SK-N-SH treated with all-trans-retinoic acid at 6 μM for 48 hours (cell line): ENCODE measurements around the gene PRRT2.

Source experiments
- ATAC-seq: fragments of 200-7000 bp; cut with Tn5 transposase; 3 replicates; pipeline ENCODE4 v1.9.1; 2020; ENCODE audit warnings: mild to moderate bottlenecking, moderate library complexity
- ARNTL ChIP-seq: fragments of 450-650 bp; formaldehyde crosslinking; IDR thresholded peaks from 2 replicates; pipeline ENCODE4 v1.5.0; 2020; ENCODE audit warnings: low read depth, mild to moderate bottlenecking, moderate library complexity, borderline replicate concordance
- BACH2 ChIP-seq: fragments of 250-450 bp; sonication (Bioruptor Pico); IDR thresholded peaks from 2 replicates; pipeline ENCODE4 v1.9.0; 2021; ENCODE audit warnings: mild to moderate bottlenecking, borderline replicate concordance
- CSDC2 ChIP-seq: fragments of 250-450 bp; sonication (Bioruptor Pico); IDR thresholded peaks from 2 replicates; pipeline ENCODE4 v1.5.0; 2020; ENCODE audit warnings: mild to moderate bottlenecking, moderate library complexity
- ESRRG ChIP-seq: fragments of 250-450 bp; sonication (Bioruptor Pico); IDR thresholded peaks from 2 replicates; pipeline ENCODE4 v1.6.1; 2021; ENCODE audit warnings: mild to moderate bottlenecking
- GLIS3 ChIP-seq: fragments of 250-450 bp; sonication (Bioruptor Pico); IDR thresholded peaks from 2 replicates; pipeline ENCODE4 v1.5.0; 2020; ENCODE audit warnings: mild to moderate bottlenecking, moderate library complexity
- ISL1 ChIP-seq: fragments of 250-450 bp; sonication (Bioruptor Pico); IDR thresholded peaks from 2 replicates; pipeline ENCODE4 v2.1.2; 2022; ENCODE audit warnings: mild to moderate bottlenecking, moderate library complexity
- OSR1 ChIP-seq: fragments of 250-450 bp; sonication (Bioruptor Pico); IDR thresholded peaks from 2 replicates; pipeline ENCODE4 v1.8.0; 2022; ENCODE audit warnings: moderate library complexity, mild to moderate bottlenecking, inconsistent platforms
- PATZ1 ChIP-seq: fragments of 250-450 bp; sonication (Bioruptor Pico); IDR thresholded peaks from 2 replicates; pipeline ENCODE4 v1.8.0; 2020; ENCODE audit warnings: mild to moderate bottlenecking, moderate library complexity, borderline replicate concordance
- POU6F1 ChIP-seq: fragments of 250-450 bp; sonication (Bioruptor Pico); IDR thresholded peaks from 2 replicates; pipeline ENCODE4 v1.8.0; 2021; ENCODE audit warnings: low read depth, mild to moderate bottlenecking, moderate library complexity, borderline replicate concordance
- PPARA ChIP-seq: fragments of 250-450 bp; sonication (Bioruptor Pico); IDR thresholded peaks from 2 replicates; pipeline ENCODE4 v1.5.0; 2020; ENCODE audit warnings: mild to moderate bottlenecking, borderline replicate concordance
- RARB ChIP-seq: fragments of 250-450 bp; sonication (Bioruptor Pico); IDR thresholded peaks from 2 replicates; pipeline ENCODE4 v1.8.0; 2021; ENCODE audit warnings: mild to moderate bottlenecking, moderate library complexity
- SNAI2 ChIP-seq: fragments of 250-450 bp; sonication (Bioruptor Pico); IDR thresholded peaks from 2 replicates; pipeline ENCODE4 v1.5.0; 2020; ENCODE audit warnings: mild to moderate bottlenecking, moderate library complexity
- TCF4 ChIP-seq: fragments of 250-450 bp; sonication (Bioruptor Pico); IDR thresholded peaks from 2 replicates; pipeline ENCODE4 v1.8.0; 2021; ENCODE audit warnings: mild to moderate bottlenecking, moderate library complexity, borderline replicate concordance
- TOX ChIP-seq: fragments of 250-450 bp; sonication (Bioruptor Pico); IDR thresholded peaks from 2 replicates; pipeline ENCODE4 v1.8.0; 2021; ENCODE audit warnings: mild to moderate bottlenecking, moderate library complexity, borderline replicate concordance
- ZC3H10 ChIP-seq: fragments of 250-450 bp; sonication (Bioruptor Pico); IDR thresholded peaks from 2 replicates; pipeline ENCODE4 v1.5.1; 2021; ENCODE audit warnings: mild to moderate bottlenecking, moderate library complexity
- ZFP3 ChIP-seq: fragments of 250-450 bp; sonication (Bioruptor Pico); IDR thresholded peaks from 2 replicates; pipeline ENCODE4 v1.5.0; 2020; ENCODE audit warnings: mild to moderate bottlenecking, moderate library complexity
- ZFP30 ChIP-seq: fragments of 450-650 bp; formaldehyde crosslinking; IDR thresholded peaks from 2 replicates; pipeline ENCODE4 v1.5.0; 2022; ENCODE audit warnings: mild to moderate bottlenecking, moderate library complexity
- ZNF565 ChIP-seq: fragments of 450-650 bp; formaldehyde crosslinking; conservative IDR thresholded peaks from 2 replicates; pipeline ENCODE4 v1.5.0; 2020; ENCODE audit warnings: low read depth, mild to moderate bottlenecking, moderate library complexity
- ZNF70 ChIP-seq: fragments of 450-650 bp; formaldehyde crosslinking; IDR thresholded peaks from 2 replicates; pipeline ENCODE4 v1.5.0; 2020; ENCODE audit warnings: mild to moderate bottlenecking, moderate library complexity
- ZNF8 ChIP-seq: fragments of 450-650 bp; formaldehyde crosslinking; IDR thresholded peaks from 2 replicates; pipeline ENCODE4 v1.5.0; 2020; ENCODE audit warnings: mild to moderate bottlenecking, moderate library complexity
- TF ChIP-seq, protein P1 (sequence below): fragments of 250-450 bp; sonication (Bioruptor Pico); IDR thresholded peaks from 2 replicates; pipeline ENCODE4 v1.5.1; 2020; ENCODE audit warnings: low read depth, mild to moderate bottlenecking, moderate library complexity
- TF ChIP-seq, protein P2 (sequence below): fragments of 250-450 bp; sonication (Bioruptor Pico); IDR thresholded peaks from 2 replicates; pipeline ENCODE4 v1.5.1; 2021; ENCODE audit warnings: mild to moderate bottlenecking, moderate library complexity
- TF ChIP-seq, protein P3 (sequence below): fragments of 250-450 bp; sonication (Bioruptor Pico); IDR thresholded peaks from 2 replicates; pipeline ENCODE4 v1.5.0; 2020; ENCODE audit warnings: mild to moderate bottlenecking, moderate library complexity

Gene PRRT2

GRCh38 chr16:29837841-29838240 lies 25.8 kb downstream of the PRRT2 start:
- ATAC-seq, result no peak
- no peak for TF ChIP-seq BACH2 (CRISPR knock-in tag)
- no peak for TF ChIP-seq SNAI2 (CRISPR knock-in tag)
- TF ChIP-seq ESRRG (CRISPR knock-in tag), result no peak
- TF ChIP-seq ISL1 (CRISPR knock-in tag), result no peak
- TF ChIP-seq OSR1, result no peak
- no peak for TF ChIP-seq ARNTL (CRISPR knock-in tag)
- TF ChIP-seq ZFP3 (CRISPR knock-in tag), result no peak
- TF ChIP-seq, protein P1, sequence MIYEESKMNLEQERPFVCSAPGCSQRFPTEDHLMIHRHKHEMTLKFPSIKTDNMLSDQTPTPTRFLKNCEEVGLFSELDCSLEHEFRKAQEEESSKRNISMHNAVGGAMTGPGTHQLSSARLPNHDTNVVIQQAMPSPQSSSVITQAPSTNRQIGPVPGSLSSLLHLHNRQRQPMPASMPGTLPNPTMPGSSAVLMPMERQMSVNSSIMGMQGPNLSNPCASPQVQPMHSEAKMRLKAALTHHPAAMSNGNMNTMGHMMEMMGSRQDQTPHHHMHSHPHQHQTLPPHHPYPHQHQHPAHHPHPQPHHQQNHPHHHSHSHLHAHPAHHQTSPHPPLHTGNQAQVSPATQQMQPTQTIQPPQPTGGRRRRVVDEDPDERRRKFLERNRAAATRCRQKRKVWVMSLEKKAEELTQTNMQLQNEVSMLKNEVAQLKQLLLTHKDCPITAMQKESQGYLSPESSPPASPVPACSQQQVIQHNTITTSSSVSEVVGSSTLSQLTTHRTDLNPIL, result no peak
- TF ChIP-seq ZC3H10 (CRISPR knock-in tag), result no peak
- no peak for TF ChIP-seq ZNF565 (CRISPR knock-in tag)
- TF ChIP-seq ZNF70 (CRISPR knock-in tag), result no peak
- TF ChIP-seq, protein P2, sequence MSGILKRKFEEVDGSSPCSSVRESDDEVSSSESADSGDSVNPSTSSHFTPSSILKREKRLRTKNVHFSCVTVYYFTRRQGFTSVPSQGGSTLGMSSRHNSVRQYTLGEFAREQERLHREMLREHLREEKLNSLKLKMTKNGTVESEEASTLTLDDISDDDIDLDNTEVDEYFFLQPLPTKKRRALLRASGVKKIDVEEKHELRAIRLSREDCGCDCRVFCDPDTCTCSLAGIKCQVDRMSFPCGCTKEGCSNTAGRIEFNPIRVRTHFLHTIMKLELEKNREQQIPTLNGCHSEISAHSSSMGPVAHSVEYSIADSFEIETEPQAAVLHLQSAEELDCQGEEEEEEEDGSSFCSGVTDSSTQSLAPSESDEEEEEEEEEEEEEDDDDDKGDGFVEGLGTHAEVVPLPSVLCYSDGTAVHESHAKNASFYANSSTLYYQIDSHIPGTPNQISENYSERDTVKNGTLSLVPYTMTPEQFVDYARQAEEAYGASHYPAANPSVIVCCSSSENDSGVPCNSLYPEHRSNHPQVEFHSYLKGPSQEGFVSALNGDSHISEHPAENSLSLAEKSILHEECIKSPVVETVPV, result no peak
- TF ChIP-seq, protein P3, sequence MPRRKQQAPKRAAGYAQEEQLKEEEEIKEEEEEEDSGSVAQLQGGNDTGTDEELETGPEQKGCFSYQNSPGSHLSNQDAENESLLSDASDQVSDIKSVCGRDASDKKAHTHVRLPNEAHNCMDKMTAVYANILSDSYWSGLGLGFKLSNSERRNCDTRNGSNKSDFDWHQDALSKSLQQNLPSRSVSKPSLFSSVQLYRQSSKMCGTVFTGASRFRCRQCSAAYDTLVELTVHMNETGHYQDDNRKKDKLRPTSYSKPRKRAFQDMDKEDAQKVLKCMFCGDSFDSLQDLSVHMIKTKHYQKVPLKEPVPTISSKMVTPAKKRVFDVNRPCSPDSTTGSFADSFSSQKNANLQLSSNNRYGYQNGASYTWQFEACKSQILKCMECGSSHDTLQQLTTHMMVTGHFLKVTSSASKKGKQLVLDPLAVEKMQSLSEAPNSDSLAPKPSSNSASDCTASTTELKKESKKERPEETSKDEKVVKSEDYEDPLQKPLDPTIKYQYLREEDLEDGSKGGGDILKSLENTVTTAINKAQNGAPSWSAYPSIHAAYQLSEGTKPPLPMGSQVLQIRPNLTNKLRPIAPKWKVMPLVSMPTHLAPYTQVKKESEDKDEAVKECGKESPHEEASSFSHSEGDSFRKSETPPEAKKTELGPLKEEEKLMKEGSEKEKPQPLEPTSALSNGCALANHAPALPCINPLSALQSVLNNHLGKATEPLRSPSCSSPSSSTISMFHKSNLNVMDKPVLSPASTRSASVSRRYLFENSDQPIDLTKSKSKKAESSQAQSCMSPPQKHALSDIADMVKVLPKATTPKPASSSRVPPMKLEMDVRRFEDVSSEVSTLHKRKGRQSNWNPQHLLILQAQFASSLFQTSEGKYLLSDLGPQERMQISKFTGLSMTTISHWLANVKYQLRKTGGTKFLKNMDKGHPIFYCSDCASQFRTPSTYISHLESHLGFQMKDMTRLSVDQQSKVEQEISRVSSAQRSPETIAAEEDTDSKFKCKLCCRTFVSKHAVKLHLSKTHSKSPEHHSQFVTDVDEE, result no peak
- no peak for TF ChIP-seq ZFP30 (CRISPR knock-in tag)
- no peak for TF ChIP-seq TCF4
- no peak for TF ChIP-seq RARB (CRISPR knock-in tag)
- no peak for TF ChIP-seq TOX
- no peak for TF ChIP-seq PPARA (CRISPR knock-in tag)
- no peak for TF ChIP-seq CSDC2 (CRISPR knock-in tag)
- no peak for TF ChIP-seq ZNF8 (CRISPR knock-in tag)

- no peak for TF ChIP-seq GLIS3
- ATAC-seq, result no peak
Measured at GRCh38 chr16:29839822-29840221, 27.8 kb downstream of the PRRT2 start.

DNA sequence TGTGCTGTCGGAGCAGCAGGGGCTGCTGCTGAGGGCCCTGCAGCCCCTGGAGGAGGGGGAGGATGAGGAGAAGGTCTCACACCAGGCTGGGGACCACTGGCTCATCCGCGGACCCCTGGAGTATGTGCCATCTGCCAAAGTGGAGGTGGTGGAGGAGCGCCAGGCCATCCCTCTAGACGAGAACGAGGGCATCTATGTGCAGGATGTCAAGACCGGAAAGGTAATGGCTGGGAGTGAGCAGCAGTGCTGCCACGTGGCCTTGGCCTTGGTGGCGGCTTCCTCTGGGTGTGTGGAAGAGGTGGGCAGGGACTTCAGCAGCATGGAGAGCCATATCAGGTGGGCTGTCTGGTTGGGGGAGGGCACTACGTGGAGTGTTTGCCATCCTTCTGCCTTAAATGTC lies 28.2 kb downstream of the PRRT2 start:
- TF ChIP-seq ESRRG (CRISPR knock-in tag) (no peak), ZNF565 (CRISPR knock-in tag) (no peak), TOX (no peak), BACH2 (CRISPR knock-in tag) (no peak), ZFP3 (CRISPR knock-in tag) (no peak), ZC3H10 (CRISPR knock-in tag) (no peak), PATZ1 (CRISPR knock-in tag) (no peak)
- TF ChIP-seq, protein P2, result no peak
- ATAC-seq, result no peak

- ATAC-seq, result no peak
Measured at GRCh38 chr16:29841631-29842030, 29.6 kb downstream of the PRRT2 start.

More at GRCh38 chr16:29841631-29842030, 29.6 kb downstream of the PRRT2 start:
- no peak for TF ChIP-seq ZFP30 (CRISPR knock-in tag)
- TF ChIP-seq, protein P1, result no peak
- no peak for TF ChIP-seq TOX
- no peak for TF ChIP-seq POU6F1 (CRISPR knock-in tag)
- no peak for TF ChIP-seq RARB (CRISPR knock-in tag)
- TF ChIP-seq, protein P2, result no peak
- TF ChIP-seq PPARA (CRISPR knock-in tag), result no peak
- TF ChIP-seq ZC3H10 (CRISPR knock-in tag), result no peak
- TF ChIP-seq, all 23 proteins: peak for 0
